B cell (primary cell): Measurements from ENCODE around the gene DLX6. TPM values are rescaled to one million over a fixed set of nuclear protein-coding genes. Genes with fewer than 3 reads are reported as not detected.

Experiments
- ATAC-seq: fragments of 200-7000 bp; cut with Tn5 transposase; one replicate; pipeline ENCODE4 v1.10.0; 2021; ENCODE audit warnings: low read depth, mild to moderate bottlenecking, moderate number of reproducible peaks, moderate library complexity
- CTCF ChIA-PET: fragments of 350-600 bp; sonication (Branson Sonifier 250); formaldehyde crosslinking; loops from one replicate; lab custom pipeline; 2021; ENCODE audit warnings: antibody characterized with exemption, inconsistent platforms; lab: Charles Lee
- POLR2A ChIA-PET: fragments of 350-600 bp; sonication (Branson Sonifier 250); formaldehyde crosslinking; loops from one replicate; lab custom pipeline; 2021; ENCODE audit warnings: antibody characterized with exemption; lab: Charles Lee
- DNase-seq: peaks from one replicate; pipeline ENCODE4 v3.0.0; 2013
- H2AFZ ChIP-seq: 2 replicates; pipeline ENCODE4 v1.6.1; 2012; ENCODE audit warnings: mild to moderate bottlenecking, low read depth, low read length; ENCODE audit not compliant: insufficient read depth, poor library complexity, severe bottlenecking
- H3K27ac ChIP-seq, 2 donors: 1 replicate in 1 of 2; 2 replicates in 1 of 2; pipeline ENCODE4 v1.5.1; 2012 to 2013; ENCODE audit warnings: low read length in 2 of 2, mild to moderate bottlenecking in 2 of 2, moderate library complexity in 1 of 2
- H3K27me3 ChIP-seq, 4 experiments: fragments of 200-600 bp in 1 of 4; sonication (generic) in 1 of 4; replicated peaks in 1 of 4; 1 replicate in 2 of 4; 2 replicates in 2 of 4; pipeline versions ENCODE4 v1.6.1 to v1.7.0; 2013 to 2016; ENCODE audit warnings: low read length in 3 of 4, mild to moderate bottlenecking in 2 of 4, mixed read lengths in 1 of 4, moderate library complexity in 1 of 4; ENCODE audit not compliant: insufficient read depth in 4 of 4, control insufficient read depth in 3 of 4; ENCODE audit errors: control extremely low read depth in 1 of 4
- H3K36me3 ChIP-seq, 2 experiments: replicated peaks in 1 of 2; 1 replicate in 1 of 2; 2 replicates in 1 of 2; pipeline versions ENCODE4 v1.6.1 to v1.7.1; 2013; ENCODE audit warnings: low read length in 1 of 2; ENCODE audit not compliant: insufficient read depth in 2 of 2, control insufficient read depth in 1 of 2; ENCODE audit errors: control extremely low read depth in 1 of 2, extremely low read depth in 1 of 2
- H3K4me1 ChIP-seq, 2 donors: fragments of 200-600 bp in 1 of 2; sonication (generic) in 1 of 2; 1 replicate in 1 of 2; 2 replicates in 1 of 2; pipeline versions ENCODE4 v1.5.1 to v1.6.1; 2013 to 2017; ENCODE audit warnings: low read length in 2 of 2; ENCODE audit not compliant: control insufficient read depth in 2 of 2, insufficient read depth in 2 of 2
- H3K4me2 ChIP-seq: replicated peaks from 2 replicates; pipeline ENCODE3; 2012; ENCODE audit warnings: mild to moderate bottlenecking, low read depth, low read length; ENCODE audit not compliant: poor library complexity, severe bottlenecking
- H3K4me3 ChIP-seq, 5 experiments: fragments of 200-600 bp in 1 of 5; sonication (generic) in 1 of 5; 1 replicate in 3 of 5; 2 replicates in 2 of 5; pipeline versions ENCODE4 v1.5.1 to v1.7.0; 2011 to 2016; ENCODE audit warnings: low read length in 4 of 5, mild to moderate bottlenecking in 4 of 5, low read depth in 2 of 5, control low read depth in 1 of 5, moderate library complexity in 1 of 5; ENCODE audit not compliant: insufficient read depth in 1 of 5; ENCODE audit errors: control extremely low read depth in 1 of 5, extremely low read depth in 1 of 5
- H3K79me2 ChIP-seq: fragments of 200-600 bp; sonication (generic); one replicate; pipeline ENCODE4 v1.6.0; 2016; ENCODE audit warnings: low read length; ENCODE audit not compliant: control insufficient read depth, insufficient read depth
- H3K9ac ChIP-seq: fragments of 200-600 bp; sonication (generic); 2 replicates; pipeline ENCODE4 v1.6.1; 2017; ENCODE audit warnings: mild to moderate bottlenecking, low read length, moderate library complexity
- H3K9me3 ChIP-seq, 3 donors: one replicate each; pipeline versions ENCODE4 v1.6.1 to v1.7.1; 2013; ENCODE audit warnings: low read length in 2 of 3; ENCODE audit not compliant: control insufficient read depth in 2 of 3, insufficient read depth in 1 of 3; ENCODE audit errors: control extremely low read depth in 1 of 3
- H4K20me1 ChIP-seq: 2 replicates; pipeline ENCODE4 v1.6.0; 2012; ENCODE audit warnings: mild to moderate bottlenecking, low read length; ENCODE audit not compliant: insufficient read depth, control insufficient read depth, poor library complexity, severe bottlenecking
- H3K27ac Mint-ChIP-seq: one replicate; pipeline ENCODE4 v1.8.0; 2021; ENCODE audit warnings: mixed read lengths
- H3K27me3 Mint-ChIP-seq: one replicate; pipeline ENCODE4 v1.8.0; 2021; ENCODE audit warnings: mixed read lengths
- H3K4me1 Mint-ChIP-seq: one replicate; pipeline ENCODE4 v1.8.0; 2021; ENCODE audit warnings: mixed read lengths
- H3K4me3 Mint-ChIP-seq: one replicate; pipeline ENCODE4 v1.8.0; 2021; ENCODE audit warnings: mixed read lengths
- H3K9me3 Mint-ChIP-seq: one replicate; pipeline ENCODE4 v1.8.0; 2022; ENCODE audit warnings: mixed read lengths; ENCODE audit not compliant: insufficient read depth
- EZH2 ChIP-seq: IDR thresholded peaks from 2 replicates; pipeline ENCODE4 v1.6.1; 2012; ENCODE audit warnings: borderline replicate concordance, low read depth, mild to moderate bottlenecking, moderate library complexity, low read length; ENCODE audit not compliant: insufficient read depth, poor library complexity, severe bottlenecking
- WGBS: methylation state at CpG from one replicate; pipeline ENCODE4 v1.1.5; 2013; ENCODE audit warnings: missing lambda C conversion rate; ENCODE audit not compliant: insufficient coverage; 5-methylcytosine and 5-hydroxymethylcytosine counted together
- intact Hi-C: fragments of 100-400 bp; cut with micrococcal nuclease; formaldehyde crosslinking; loops from one replicate; pipeline ENCODE4 v1.10.0; 2022
- polyA plus RNA-seq: library from polyadenylated mRNA; depleted of rRNA; stranded (reverse); fragments of >200 nt; gene quantifications from 2 replicates; pipeline ENCODE4 v1.2.3, GENCODE V29; 2012
- total RNA-seq, 2 donors: library from RNA; stranded (reverse); fragments of 120-200 nt in 1 of 2; gene quantifications; 1 replicate in 1 of 2; 2 replicates in 1 of 2; pipeline versions ENCODE4 v1.2.3 to v1.2.4, GENCODE V29; 2013 to 2022
- TF ChIP-seq, protein P1 (sequence below): fragments of 200-600 bp; IDR thresholded peaks from one replicate; pipeline ENCODE4 v1.8.0; 2022; ENCODE audit warnings: antibody characterized with exemption, mild to moderate bottlenecking

Gene DLX6
- total and polyA plus RNA-seq, 2 donors (not counting 1 experiment from before 2014, with no cell fraction given), result not detected

DNA sequence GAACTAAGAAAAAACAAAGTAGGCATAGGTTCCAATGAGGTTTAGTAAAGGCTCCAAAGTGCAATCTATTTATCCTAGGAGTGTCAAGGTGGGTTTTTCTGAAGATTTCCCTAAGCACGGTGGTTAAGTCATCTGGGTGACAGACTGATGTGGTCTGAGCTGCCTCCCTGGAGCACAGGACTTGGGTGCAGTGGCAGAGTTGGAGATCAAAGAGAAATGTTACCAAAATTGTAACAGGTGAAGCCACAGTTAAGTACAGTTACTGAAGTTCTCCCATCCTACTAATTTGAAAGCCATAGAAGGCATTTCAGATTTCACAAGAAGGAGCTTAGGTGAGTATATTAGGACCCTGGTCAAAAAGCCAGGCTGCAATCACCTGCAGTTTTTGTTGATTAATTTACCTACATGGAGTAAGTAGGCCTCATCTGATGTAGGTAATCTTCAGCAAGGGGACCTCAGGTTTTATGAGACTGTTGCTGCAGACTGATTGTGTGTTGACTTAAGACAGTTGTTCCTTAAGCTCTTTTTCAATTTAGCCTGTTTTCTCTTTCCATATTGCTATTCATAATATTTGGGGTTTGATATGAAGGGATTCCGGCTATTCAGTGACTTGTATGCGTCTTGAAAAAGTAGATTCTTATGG is 3.0 kb downstream of the DLX6 start:
- H3K9me3 Mint-ChIP-seq, result no peaks in the 10 kb centered on the region
- no peak overlapping the region for H3K27ac Mint-ChIP-seq
- ChIA-PET POLR2A (no interaction called here), CTCF (no interaction called here)
- H3K4me1 Mint-ChIP-seq, result peaks cover 15% of the 10 kb centered on the region
- H3K9ac ChIP-seq, result no peak overlapping the region
- H3K4me1 ChIP-seq, result peaks cover 16 to 26% of the 10 kb centered on the region in 2 donors
- WGBS, result 73% methylated on average over 1 of the region's 3 CpGs
- no peak overlapping the region for H3K4me3 Mint-ChIP-seq
- peaks cover 0 to 24% (median 2%) of the 10 kb centered on the region in 3 donors for H3K9me3 ChIP-seq
- peaks cover 0 to 78% (median 61%) of the 10 kb centered on the region in 4 experiments for H3K27me3 ChIP-seq
- no peak overlapping the region for H3K4me3 ChIP-seq
- no peak for TF ChIP-seq EZH2
- TF ChIP-seq, protein P1, sequence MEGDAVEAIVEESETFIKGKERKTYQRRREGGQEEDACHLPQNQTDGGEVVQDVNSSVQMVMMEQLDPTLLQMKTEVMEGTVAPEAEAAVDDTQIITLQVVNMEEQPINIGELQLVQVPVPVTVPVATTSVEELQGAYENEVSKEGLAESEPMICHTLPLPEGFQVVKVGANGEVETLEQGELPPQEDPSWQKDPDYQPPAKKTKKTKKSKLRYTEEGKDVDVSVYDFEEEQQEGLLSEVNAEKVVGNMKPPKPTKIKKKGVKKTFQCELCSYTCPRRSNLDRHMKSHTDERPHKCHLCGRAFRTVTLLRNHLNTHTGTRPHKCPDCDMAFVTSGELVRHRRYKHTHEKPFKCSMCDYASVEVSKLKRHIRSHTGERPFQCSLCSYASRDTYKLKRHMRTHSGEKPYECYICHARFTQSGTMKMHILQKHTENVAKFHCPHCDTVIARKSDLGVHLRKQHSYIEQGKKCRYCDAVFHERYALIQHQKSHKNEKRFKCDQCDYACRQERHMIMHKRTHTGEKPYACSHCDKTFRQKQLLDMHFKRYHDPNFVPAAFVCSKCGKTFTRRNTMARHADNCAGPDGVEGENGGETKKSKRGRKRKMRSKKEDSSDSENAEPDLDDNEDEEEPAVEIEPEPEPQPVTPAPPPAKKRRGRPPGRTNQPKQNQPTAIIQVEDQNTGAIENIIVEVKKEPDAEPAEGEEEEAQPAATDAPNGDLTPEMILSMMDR, result no peak
- H3K4me2 ChIP-seq, result no peak overlapping the region
- H2AFZ ChIP-seq, result no peak overlapping the region
- H3K36me3 ChIP-seq, result no peaks in the 10 kb centered on the region
- intact Hi-C loops, result no loop called here
- ATAC-seq (no peak), DNase-seq (no peak)
- no peaks in the 10 kb centered on the region for H3K79me2 ChIP-seq
- no peak overlapping the region for H3K27ac ChIP-seq
- peaks cover 78% of the 10 kb centered on the region for H3K27me3 Mint-ChIP-seq
- H4K20me1 ChIP-seq, result no peaks in the 10 kb centered on the region
